Smooth muscle cell (in vitro differentiated cells): ENCODE data around the gene NBPF6. TPM values are rescaled to one million over a fixed set of nuclear protein-coding genes. Genes with fewer than 3 reads are reported as not detected.

Source experiments
- DNase-seq: peaks from one replicate; lab custom pipeline; 2025; ENCODE audit not compliant: unreplicated experiment; lab: John Stamatoyannopoulos, UW
- H2AFZ ChIP-seq: fragments of 200-600 bp; sonication (generic); 2 replicates; pipeline ENCODE4 v1.6.0; 2016; ENCODE audit warnings: antibody characterized with exemption, low read depth, mild to moderate bottlenecking
- H3F3A ChIP-seq: fragments of 200-600 bp; sonication (generic); 2 replicates; pipeline ENCODE4 v1.6.0; 2017; ENCODE audit warnings: antibody characterized with exemption, low read depth
- H3K27ac ChIP-seq: fragments of 200-600 bp; sonication (generic); 2 replicates; pipeline ENCODE4 v1.5.1; 2016; ENCODE audit warnings: low read depth, mild to moderate bottlenecking
- H3K27me3 ChIP-seq: fragments of 200-600 bp; sonication (generic); 2 replicates; pipeline ENCODE4 v1.6.1; 2016; ENCODE audit warnings: low read depth, mild to moderate bottlenecking
- H3K36me3 ChIP-seq: fragments of 200-600 bp; sonication (generic); 2 replicates; pipeline ENCODE4 v1.5.1; 2016; ENCODE audit warnings: low read depth
- H3K4me1 ChIP-seq: fragments of 200-600 bp; sonication (generic); 2 replicates; pipeline ENCODE4 v1.5.1; 2016; ENCODE audit warnings: low read depth
- H3K4me2 ChIP-seq: fragments of 200-600 bp; sonication (generic); 2 replicates; pipeline ENCODE4 v1.6.0; 2016; ENCODE audit warnings: mild to moderate bottlenecking
- H3K4me3 ChIP-seq: fragments of 200-600 bp; sonication (generic); 2 replicates; pipeline ENCODE4 v1.5.1; 2016; ENCODE audit warnings: mild to moderate bottlenecking
- H3K79me2 ChIP-seq: fragments of 200-600 bp; sonication (generic); 2 replicates; pipeline ENCODE4 v1.6.0; 2016; ENCODE audit warnings: low read depth, mild to moderate bottlenecking
- H3K9ac ChIP-seq: fragments of 200-600 bp; sonication (generic); 2 replicates; pipeline ENCODE4 v1.6.0; 2016; ENCODE audit warnings: low read depth
- H3K9me3 ChIP-seq: fragments of 200-600 bp; sonication (generic); replicated peaks from 2 replicates; pipeline ENCODE4 v1.5.1; 2016; ENCODE audit warnings: low read depth
- H4K20me1 ChIP-seq: fragments of 200-600 bp; sonication (generic); 2 replicates; pipeline ENCODE4 v1.6.0; 2016; ENCODE audit warnings: low read depth
- CTCF ChIP-seq: fragments of 200-600 bp; sonication (generic); IDR thresholded peaks from 2 replicates; pipeline ENCODE4 v1.5.1; 2017; ENCODE audit warnings: borderline replicate concordance, mild to moderate bottlenecking, antibody characterized with exemption; ENCODE audit not compliant: insufficient read depth, poor library complexity, severe bottlenecking
- WGBS: methylation state at CpG from one replicate; pipeline ENCODE4 v1.1.7; 2016; ENCODE audit warnings: low lambda C conversion rate; 5-methylcytosine and 5-hydroxymethylcytosine counted together
- polyA plus RNA-seq: library from polyadenylated mRNA; unstranded; fragments of >200 nt; fragmentation: Nextera tagmentation; extraction: Ambion mirVana; gene quantifications from 2 replicates; pipeline ENCODE4 v1.2.1, GENCODE V29; 2016
- total RNA-seq: library from RNA; depleted of rRNA; stranded (reverse); fragments of >200 nt; gene quantifications from 2 replicates; pipeline ENCODE4 v1.2.3, GENCODE V29; 2014

The NBPF6 gene
- total and polyA plus RNA-seq, 2 experiments from 2014 or later = not detected

- no peak overlapping the region for H3K4me3 ChIP-seq
- H4K20me1 ChIP-seq = no peaks in the 10 kb centered on the region
- WGBS = 77% methylated on average over 2 of the region's 2 CpGs
- no peaks in the 10 kb centered on the region for H3K9me3 ChIP-seq
- DNase-seq = no peak
- no peaks in the 10 kb centered on the region for H3K4me1 ChIP-seq
- H3K79me2 ChIP-seq = no peaks in the 10 kb centered on the region
- H3K36me3 ChIP-seq = no peaks in the 10 kb centered on the region
- no peak overlapping the region for H2AFZ ChIP-seq
- TF ChIP-seq CTCF = no peak
- no peak overlapping the region for H3K27ac ChIP-seq
- no peak overlapping the region for H3K4me2 ChIP-seq
- no peaks in the 10 kb centered on the region for H3K27me3 ChIP-seq
- H3F3A ChIP-seq = no peaks in the 10 kb centered on the region
- H3K9ac ChIP-seq = no peak overlapping the region
These were observed 52.0 kb downstream of the NBPF6 start for GRCh38 chr1:108502138-108502537.

GRCh38 chr1:108502624-108503023, 52.5 kb downstream of the NBPF6 start:
- Histone ChIP-seq H3K27ac (no peak overlapping the region), H3K27me3 (no peaks in the 10 kb centered on the region), H3K4me2 (no peak overlapping the region), H3K9me3 (no peaks in the 10 kb centered on the region), H3K79me2 (no peaks in the 10 kb centered on the region), H3K4me1 (no peaks in the 10 kb centered on the region), H3K4me3 (no peak overlapping the region), H3K9ac (no peak overlapping the region), H3K36me3 (no peaks in the 10 kb centered on the region), H3F3A (no peaks in the 10 kb centered on the region), H2AFZ (no peak overlapping the region), H4K20me1 (no peaks in the 10 kb centered on the region)
- 95% methylated on average over 2 of the region's 2 CpGs for WGBS
- no peak for DNase-seq
- TF ChIP-seq CTCF = no peak

GRCh38 chr1:108503062-108503733, 53.1 kb downstream of the NBPF6 start:
- WGBS = 64% methylated on average over 5 of the region's 5 CpGs
- Histone ChIP-seq H3K36me3 (no peaks in the 10 kb centered on the region), H3K27ac (no peak overlapping the region), H3K4me1 (no peaks in the 10 kb centered on the region), H2AFZ (no peak overlapping the region), H3K9me3 (no peaks in the 10 kb centered on the region), H3F3A (no peaks in the 10 kb centered on the region), H4K20me1 (no peaks in the 10 kb centered on the region), H3K4me3 (no peak overlapping the region), H3K9ac (no peak overlapping the region), H3K4me2 (no peak overlapping the region), H3K27me3 (no peaks in the 10 kb centered on the region), H3K79me2 (no peaks in the 10 kb centered on the region)
- TF ChIP-seq CTCF = no peak
- no peak for DNase-seq

GRCh38 chr1:108504447-108504846, 54.3 kb downstream of the NBPF6 start:
- H3K4me3 ChIP-seq = no peak overlapping the region
- H3K9ac ChIP-seq = no peak overlapping the region
- WGBS = 94% methylated on average over 1 of the region's 1 CpG
- H3K79me2 ChIP-seq = no peaks in the 10 kb centered on the region
- no peak for DNase-seq
- no peak overlapping the region for H2AFZ ChIP-seq
- H3K27me3 ChIP-seq = no peaks in the 10 kb centered on the region
- no peak overlapping the region for H3K4me2 ChIP-seq
- no peaks in the 10 kb centered on the region for H3K9me3 ChIP-seq
- no peak overlapping the region for H3K27ac ChIP-seq
- no peaks in the 10 kb centered on the region for H3F3A ChIP-seq
- no peaks in the 10 kb centered on the region for H3K36me3 ChIP-seq
- no peaks in the 10 kb centered on the region for H3K4me1 ChIP-seq
- TF ChIP-seq CTCF = no peak
- H4K20me1 ChIP-seq = no peaks in the 10 kb centered on the region
